ENCODE measurements around the gene PTPRM.

The PTPRM gene

DNA sequence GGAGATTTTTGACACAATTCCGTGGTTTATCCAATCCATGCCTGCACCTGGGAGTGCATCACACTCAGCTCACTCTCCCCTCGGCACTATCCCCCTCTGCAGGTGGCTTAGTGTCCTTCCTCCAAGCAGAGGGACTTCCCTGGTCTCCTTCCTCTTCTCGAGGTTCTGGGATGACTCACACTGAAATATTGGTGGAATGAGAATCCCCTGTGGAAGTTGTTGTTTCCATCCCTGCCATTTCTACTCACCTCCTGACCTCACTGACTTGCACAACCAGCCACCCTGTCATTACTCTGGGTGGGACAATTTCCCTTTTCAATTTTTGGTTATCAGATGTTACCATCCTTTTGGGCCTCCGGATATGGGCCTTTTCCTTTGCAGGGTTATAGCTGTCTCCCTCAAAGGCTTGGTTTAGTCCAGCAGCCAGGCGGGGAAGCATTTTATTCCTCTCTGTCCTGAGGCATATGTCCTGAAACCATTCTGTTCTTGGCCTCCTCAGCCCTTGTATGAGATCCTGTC, 59.9 kb downstream of the PTPRM start:
- DNase-seq (ENCODE audit: low read depth in 2 of 2), result no peak

DNA sequence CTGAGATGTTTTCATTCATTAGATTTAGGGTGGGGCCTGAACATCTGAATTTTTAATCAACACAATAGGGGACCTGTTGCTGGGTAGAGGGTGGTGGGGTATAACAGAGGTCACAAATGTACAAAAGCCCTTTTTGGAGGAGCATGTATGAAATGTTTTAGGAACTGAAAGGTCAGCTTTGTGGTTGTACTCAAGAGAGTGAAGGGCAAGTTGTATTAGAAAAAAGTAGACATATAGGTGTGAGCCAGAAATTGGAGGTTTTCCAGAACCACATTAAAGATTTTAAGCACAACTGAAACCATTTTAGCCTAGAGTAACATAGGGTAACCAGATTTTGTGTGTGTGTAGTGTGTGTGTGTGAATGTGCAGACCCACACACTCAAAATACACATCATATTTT, 62.3 kb downstream of the PTPRM start:
- no peak for DNase-seq (ENCODE audit: low read depth in 2 of 2)

DNA sequence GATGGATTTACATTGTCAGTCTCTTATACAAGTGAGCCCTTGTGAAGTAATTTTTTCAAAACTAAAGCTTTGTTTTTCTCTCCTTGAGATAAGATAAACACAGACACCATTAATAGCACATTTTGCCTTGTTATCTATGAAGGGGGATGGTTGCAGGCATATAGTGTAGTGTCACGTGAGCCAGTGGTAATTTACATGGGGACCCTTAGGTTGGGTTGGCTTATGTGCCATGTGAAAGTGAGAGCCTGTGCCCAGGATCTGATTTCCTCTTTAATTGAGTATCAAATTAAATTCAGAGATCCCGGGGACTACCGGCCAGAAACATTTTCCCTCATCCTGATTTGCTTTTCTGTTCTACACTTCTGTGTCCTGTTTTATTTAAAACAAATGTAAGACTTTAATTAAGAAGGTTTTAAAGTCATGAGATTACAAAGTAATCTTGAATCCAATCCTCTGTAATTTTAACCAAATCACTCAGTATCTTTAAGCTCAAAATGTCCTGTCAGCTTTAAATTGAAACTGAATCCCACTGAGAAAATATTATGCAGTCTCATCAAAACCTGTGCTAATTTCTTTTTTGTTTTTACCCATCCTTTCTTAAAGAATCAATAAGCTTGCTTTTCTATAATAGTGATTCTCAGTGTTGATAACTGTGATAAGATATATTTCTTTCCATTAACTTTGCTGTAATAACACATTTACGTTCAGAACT, 63.8 kb downstream of the PTPRM start:
- DNase-seq (ENCODE audit: low read depth in 2 of 2), result no peak

DNA sequence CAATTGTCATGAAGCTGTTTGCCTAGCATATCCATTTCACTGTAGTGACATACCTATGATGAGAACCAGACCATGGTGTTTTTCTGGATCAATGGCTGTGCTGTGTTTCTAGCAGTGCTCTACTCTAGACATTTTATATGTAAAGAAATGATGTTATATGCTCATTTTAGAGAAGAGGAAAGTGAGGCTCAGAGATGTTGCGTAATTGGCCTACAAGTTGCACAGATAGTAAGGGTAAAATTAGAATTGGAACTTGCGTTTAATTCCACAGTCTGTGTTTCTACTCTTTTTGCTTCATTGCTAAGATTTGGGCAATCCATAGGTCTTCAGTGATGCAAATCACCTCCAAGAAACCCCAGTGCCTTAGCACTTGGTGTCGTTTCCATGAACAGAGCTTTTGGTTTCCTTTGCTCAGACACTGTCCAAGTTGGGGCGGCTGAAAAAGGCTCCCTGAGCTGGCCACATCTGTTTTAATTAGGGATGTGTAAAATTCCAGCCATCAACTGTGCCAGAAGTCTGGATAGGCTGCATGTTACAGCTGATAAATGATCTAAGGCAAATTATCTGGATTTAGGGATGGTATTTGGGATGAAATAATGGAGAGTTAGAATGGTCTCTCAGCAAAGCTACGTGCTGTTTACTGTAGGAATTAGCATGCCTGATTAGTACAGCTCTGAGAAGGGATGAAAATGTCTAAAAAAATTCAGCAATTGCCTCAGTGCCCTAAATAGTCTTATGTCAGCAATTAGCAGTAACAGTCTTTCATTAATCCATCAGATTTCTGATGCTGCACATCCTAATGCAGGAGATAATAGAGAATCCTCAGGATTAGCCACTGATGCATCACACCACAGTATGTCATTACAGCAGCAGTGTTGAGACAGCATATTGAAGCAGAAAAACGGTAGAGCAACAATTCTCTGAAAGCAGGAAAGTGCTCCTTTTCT, 65.3 kb downstream of the PTPRM start:
- DNase-seq (ENCODE audit: low read depth in 2 of 2), result no peak

DNA sequence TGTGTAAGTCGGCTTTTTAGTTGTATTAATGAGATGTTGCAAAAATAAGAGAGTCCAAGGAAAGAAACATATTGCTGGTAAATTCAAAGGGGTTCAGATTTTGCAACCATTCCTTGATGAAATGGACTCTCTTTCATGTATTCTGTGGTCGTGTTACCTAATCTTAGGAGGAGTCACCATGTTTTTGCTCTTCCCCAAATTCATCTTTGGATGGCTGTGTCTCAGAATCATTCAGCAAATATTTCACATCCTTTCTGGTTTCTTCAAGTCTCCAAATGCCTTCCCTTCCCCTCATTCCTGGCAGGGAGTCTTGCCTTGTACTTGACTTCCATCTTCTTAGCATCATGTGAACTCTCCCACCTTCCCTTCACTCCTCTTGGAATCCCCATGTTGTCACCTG, 66.1 kb downstream of the PTPRM start:
- DNase-seq (ENCODE audit: low read depth in 2 of 2), result no peak

DNA sequence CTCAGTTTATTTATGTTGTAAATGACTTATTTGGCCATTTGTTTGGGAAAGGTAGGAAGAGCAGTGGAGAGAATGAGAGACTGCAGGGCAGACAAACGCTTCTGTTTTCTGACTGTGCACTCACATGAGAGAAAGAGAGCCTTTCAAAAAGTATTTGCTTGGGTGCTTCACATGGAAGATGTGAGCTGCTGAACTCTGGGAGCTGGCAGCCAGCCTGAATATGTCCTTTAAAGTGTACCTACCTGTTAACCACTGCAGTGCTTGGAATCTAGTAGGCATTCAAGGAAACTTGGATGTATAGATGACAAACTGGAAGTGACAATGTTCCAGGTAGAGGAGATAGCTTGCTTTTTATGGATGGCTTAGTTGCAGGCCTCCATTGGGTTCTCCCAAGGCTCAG, 68.8 kb downstream of the PTPRM start:
- DNase-seq (ENCODE audit: low read depth in 2 of 2), result no peak

DNA sequence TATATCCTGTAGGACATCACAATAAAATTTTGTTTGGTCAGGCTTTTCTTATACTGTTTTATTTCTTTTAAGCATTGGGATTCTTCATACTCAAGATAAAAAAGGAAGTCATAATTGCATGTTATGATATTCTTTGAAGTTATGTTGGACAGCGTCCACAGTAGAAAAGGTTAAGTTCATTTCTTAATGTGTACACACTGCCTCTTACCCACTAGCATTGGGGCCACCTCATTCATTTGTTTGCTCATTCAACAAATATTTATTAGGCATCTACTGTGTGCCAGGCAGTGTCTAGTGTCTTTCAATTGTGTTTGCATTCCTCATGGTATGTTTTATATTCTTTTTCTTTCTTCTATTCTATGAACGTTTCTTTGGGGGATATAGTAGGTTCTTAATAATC, 70.2 kb downstream of the PTPRM start:
- DNase-seq (ENCODE audit: low read depth in 2 of 2), result no peak

DNA sequence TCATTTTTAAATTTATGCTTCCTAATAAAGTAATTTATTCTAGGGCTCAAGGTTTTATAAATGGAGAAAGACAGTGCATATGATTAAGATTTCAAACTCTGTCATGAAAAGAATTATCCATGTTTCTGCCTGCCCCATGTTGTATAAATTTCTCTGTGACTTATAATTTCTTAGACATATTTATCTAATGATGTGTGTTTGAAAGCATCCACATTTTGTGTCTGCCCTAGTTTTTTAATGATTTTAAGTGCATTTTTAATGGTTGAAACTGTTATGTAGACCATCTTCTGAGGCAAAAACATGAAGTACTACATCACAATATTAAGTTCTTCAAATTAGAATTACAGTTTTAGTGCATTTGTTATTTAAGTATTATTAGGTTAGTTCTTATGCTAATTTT, 71.2 kb downstream of the PTPRM start:
- DNase-seq (ENCODE audit: low read depth in 2 of 2), result no peak

DNA sequence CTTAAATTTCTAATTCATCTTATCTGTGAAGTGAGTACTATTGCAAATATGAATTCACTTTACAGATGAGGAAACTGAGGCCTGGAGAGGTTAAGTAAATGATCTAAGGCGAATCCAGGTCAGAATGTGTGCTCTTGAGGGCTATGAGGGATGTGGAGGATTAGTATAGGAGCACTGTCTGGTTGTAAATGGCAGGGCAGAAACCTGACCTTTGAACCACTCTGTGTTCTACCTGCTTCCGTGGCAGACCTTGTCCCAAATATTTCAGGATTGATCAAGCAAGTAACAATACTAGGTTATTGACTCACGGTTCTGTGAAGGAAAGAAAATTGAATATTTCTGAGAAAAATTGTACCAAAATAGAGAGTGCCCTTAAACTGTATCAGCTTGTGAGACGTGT, 74.7 kb downstream of the PTPRM start:
- DNase-seq (ENCODE audit: low read depth in 2 of 2), result no peak

DNA sequence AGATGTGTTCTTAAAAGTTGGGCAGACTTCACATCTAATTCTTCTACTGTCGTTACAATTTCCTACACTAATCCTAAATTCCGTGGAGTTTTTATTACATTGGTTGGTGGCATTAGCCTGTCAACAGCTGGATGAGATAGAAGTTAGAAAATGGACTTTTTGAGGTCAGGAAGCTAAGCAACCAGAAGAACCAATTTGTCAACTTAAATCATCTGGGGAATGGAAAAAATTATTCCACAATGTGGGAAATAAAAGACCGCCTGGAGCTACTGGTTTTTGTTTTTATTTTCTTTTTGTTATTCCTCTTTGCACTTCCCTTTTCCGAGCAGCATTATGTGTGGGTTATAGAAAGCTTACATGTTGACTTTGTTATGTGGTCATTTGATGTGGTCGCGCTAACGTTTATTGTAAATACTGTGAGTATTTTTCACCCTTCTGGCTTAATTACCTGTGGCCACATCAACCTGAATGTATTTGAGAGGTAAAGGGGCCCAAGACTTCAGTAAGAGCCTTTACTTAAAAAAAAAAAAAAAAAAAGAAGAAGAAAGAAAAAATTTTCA, 75.3 kb downstream of the PTPRM start:
- DNase-seq (ENCODE audit: low read depth in 2 of 2), result no peak

DNA sequence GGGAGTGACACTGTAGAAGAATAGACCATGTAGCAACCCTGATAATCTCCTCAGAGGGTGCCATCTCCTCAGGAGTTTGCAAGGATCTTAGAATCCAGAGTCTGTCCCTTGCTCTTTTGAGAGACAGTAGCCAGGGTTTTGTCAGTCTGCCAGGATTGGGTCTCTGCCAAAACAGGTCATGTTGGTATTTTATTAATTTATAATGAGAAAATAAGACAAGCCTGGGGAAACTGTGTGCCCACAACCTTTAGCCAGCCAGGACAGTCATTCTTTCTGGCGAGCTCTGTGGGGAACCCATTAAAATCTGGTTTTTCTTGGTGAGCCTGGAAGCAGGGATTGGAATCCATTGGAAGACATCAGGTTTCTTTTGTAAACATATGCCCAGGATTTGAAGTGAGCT, 78.6 kb downstream of the PTPRM start:
- no peak for DNase-seq (ENCODE audit: low read depth in 2 of 2)

DNA sequence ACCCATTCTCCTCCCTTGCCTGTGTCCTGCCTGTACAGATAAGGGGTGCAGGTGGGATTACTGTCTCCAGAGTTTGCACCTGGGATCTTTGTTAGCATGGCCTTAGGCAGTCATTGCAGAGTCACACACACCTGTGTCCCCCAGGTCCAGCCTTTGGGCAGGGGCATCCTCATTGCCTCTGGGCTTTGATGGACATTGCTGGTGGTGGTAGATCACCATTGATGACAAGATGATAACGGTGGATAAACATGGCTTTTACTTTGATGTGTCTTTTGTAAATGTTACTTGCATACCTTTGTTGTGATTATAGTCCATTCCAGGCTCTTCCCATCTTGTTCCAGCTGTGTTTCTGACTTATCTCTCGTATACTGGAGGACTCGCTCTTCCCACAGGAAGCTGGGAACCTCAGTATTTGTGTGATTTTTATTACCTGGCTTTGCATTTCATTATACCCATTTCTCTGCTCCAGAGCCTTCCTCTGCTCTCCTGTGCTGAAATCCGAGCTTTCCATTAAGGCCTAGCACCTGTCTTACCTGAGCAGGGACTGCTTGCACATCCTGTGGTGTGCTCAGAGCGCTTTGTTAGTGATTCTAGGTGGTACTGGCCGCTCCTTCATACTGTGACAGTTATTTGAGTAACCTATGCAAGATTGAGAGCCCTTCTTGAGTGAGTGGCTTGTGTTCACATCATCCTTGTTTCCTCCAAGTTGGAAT, 79.2 kb downstream of the PTPRM start:
- no peak for DNase-seq (ENCODE audit: low read depth in 2 of 2)

DNA sequence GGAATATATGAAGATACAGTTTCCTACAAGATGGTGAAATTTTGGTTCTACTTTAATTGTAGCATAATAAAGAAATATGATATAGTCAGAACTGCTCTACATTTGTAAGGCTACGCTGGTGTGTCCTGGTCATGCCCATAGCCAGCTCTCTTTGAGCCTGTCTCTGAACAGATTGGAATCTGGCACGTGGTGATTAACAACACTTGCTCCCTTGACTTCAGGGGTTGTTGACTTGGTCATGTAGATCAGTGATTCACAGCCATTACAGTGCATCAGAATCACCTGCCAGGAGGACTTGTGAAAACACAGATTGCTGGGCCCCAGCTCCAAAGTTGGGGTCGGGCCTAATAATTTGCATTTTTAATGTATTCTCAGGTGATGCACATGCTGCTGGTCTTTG, 80.4 kb downstream of the PTPRM start:
- no peak for DNase-seq (ENCODE audit: low read depth in 2 of 2)

DNA sequence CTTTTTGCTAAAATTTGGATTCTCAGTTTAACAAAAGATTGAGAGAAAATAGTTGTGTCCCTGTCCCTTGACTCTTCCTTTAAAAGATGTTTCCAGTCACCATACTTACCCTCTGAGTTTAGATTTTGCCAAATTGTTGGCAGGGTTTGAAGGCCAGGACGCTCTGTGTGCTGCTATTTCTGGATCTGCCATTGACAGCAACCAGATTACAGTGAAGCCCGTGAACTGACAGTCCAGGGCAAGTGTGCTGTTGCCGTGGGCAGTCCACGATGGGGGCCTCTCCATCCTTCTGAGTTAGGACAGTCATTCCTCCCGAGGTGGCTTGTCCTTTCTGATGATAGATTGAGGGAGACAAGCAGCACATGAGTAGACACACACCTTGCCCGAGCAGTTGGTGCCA, 89.9 kb downstream of the PTPRM start:
- no peak for DNase-seq (ENCODE audit: low read depth in 2 of 2)

DNA sequence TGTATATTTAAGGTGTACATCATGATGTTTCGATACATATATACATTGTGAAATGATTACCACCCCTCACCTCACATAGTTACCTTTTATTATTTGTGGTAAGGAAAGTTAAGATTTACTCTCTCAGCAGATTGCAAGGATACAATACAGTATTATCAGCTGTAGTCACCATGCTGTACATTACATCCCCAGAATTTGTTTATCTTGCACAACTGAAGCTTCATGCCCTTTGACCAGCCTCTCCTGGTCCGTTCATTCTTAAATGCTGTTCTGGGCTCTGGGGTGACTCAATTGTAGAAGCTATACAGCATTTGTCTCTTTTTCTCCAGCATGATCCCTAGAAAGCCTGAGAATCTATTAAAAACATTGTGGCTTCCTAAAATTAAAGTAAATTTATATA, 90.8 kb downstream of the PTPRM start:
- DNase-seq (ENCODE audit: low read depth in 2 of 2), result no peak

DNA sequence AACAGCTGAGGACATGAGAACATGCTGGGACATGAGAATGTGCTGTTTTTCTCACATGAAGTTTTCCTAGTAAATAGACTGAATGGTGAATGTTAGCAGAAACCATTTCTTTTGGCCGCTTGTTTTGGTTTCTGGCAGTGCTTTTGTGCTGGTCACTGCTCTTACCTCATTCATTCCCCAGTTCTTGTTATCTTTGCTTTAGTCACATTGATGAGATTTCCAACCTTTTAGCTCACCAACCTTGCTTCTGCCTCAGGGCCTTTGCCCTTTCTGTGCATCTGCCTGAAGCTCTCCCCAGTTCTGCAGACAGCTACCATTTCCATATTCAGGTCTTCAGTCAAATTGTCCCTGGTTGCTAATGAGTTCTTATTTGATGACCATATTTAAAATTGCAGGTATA, 91.6 kb downstream of the PTPRM start:
- DNase-seq (ENCODE audit: low read depth in 2 of 2), result no peak

DNA sequence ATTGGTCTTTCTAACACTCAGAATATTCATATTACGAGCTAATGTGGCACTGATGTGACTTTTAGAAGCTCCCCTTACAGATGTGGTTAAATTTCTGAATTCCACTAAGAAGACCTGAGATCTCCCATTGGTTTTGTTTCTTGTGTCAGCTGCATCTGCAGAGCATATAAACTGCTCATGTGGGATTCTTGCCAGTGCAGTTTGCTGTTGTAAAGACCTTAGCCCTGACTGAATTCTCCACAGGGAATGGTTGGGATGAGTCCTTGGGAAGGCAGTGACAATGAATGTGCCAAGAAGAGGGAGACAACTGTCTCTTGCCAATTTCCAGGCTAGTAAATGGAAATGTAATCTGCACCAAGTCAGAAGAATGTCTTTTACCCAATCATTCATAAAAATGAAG, 94.1 kb downstream of the PTPRM start:
- no peak for DNase-seq (ENCODE audit: low read depth in 2 of 2)

DNA sequence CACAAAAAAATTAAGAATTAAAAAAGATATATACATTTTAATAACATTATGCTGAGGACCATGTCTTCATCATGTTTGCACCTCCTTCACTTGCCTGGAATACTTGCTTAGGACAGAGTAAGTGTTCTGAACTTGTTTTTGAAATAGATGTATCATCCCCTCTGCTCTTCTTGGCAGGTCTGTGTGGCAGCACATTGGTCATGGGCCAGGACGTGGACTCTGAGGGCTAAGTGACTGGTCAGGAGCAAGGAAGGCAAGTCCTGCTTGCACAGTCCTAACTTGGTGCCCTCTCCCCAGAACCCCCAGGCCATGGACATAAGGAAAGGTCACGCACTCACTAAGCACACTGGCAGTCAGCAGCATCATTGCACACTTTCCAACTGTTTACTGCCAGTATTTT, 95.8 kb downstream of the PTPRM start:
- DNase-seq (ENCODE audit: low read depth in 2 of 2), result no peak

DNA sequence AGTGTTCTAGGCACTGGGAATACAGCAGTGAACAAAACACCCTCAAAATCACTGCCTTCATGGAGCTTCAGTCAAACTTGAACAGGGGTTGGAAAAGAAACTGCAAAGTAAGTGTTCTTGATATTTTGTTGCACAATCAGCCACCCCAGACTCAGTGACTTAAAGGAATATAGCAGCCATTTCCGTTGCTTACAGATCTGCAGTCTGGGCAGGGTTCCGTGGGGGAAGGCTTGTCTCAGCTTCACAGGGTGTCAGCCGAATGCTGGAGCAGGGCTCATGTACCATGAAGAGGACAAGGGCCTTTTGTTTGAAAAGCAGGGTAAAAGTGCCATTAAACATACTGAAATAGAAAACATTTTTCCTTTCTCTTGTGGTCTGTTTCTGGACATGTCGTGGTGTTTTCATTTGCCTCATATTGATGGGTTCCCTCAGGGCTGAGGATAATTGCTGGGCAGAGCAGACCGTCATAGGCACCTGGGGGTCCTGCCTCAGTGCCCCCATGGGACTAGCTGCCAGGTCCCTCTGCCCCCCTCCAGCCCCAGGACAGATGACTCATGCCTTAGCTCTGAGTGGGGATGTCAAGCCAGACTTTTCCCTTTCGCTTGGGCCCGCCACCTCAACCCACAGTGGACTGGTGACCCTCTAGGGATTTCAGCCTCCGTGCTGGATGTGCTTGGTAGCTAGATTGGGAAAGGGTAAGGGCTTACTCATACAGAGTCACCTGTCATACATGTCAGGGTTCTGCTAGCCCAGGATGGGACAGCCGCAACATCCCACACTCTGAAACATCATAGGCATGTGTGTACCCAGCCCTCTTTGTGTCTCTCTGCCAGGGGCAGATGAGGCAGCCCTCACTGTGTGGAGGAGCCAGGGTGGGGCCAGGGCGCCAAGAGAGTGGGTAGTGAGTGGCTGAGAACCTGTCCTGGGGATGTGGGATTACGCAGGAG, 96.5 kb downstream of the PTPRM start:
- DNase-seq (ENCODE audit: low read depth in 2 of 2), result no peak

DNA sequence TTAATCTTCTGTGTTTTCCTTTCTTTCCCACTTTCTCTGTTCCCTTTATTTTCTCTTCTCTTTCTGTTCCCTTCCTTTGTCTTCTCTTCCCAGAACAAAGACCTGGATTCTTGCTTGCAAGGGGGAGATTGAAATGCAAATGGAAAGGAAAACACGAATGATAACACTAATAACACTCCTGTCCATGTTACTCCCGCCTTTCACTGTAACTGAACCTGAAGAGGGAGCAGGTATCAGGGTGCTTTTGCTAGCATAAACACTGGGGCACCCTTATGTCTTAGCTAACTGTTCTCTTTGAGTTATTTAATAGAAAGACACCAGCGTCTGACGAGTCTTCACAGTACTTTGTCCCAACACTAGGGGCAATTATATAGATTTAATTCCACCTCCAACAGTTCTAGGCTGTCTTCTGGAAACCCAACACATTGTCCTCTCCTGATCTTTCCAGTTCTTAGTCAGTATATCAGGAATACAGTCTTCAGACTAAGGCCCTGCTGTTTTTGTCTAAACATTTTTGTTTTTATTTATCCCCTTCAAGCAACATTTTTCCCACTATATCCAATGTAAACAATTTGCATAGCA, 99.2 kb downstream of the PTPRM start:
- no peak for DNase-seq (ENCODE audit: low read depth in 2 of 2)

DNA sequence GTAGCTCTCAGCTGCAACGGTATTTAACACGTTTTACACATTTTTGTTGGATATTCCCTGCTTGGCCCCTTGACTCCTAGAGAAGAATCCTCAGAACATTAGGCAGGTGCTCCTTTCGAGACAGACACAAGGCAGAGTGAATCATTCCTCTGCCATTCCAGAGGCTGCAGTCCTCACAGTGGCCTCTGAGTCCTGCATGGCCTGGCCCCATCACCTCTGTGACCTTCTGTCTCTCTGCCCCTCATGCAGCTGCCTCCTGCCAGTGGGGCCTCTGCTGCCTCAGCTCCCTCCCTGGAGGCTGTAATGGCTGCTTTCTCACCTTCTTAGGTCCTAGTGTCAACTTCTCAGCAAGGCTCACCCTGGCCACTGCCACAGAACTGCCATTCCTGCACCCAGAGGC, 101.3 kb downstream of the PTPRM start:
- no peak for DNase-seq (ENCODE audit: low read depth in 2 of 2)
